Epithelial cell of esophagus (primary cell): ENCODE measurements around the gene SCUBE1.

Experiments
- DNase-seq: peaks from one replicate; pipeline ENCODE4 v3.0.0; 2010; ENCODE audit warnings: low read depth
- H3K4me3 ChIP-seq: 2 replicates; pipeline ENCODE4 v1.5.1; 2011; ENCODE audit warnings: mild to moderate bottlenecking, low read length, control low read depth
- CTCF ChIP-seq: IDR thresholded peaks from 2 replicates; pipeline ENCODE4 v1.5.1; 2011; ENCODE audit warnings: low read depth, mild to moderate bottlenecking, low read length, control low read depth, inconsistent platforms; ENCODE audit not compliant: insufficient read depth; ENCODE audit errors: missing control alignments

The SCUBE1 gene

DNA sequence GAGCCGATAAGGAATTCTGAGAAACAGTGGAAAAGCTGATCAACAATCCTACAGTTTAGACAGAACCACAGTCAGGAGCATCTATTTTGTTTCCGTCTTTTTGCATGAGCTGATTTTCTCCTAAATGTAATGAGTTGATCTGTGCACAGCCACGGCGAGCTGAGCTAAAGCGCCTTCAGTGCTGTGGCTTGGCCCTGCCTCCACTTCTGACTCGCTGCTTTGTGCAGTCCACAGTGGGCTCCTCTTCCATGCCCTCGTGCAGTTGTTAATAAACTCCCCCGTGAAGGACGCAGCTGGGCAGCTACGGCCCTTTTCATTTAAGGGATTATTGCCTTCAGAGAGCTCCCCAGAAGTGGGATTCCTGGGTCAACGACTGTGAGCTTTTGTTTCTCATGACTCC is 39.4 kb downstream of the SCUBE1 start:
- DNase-seq, result no peak
- no peak for TF ChIP-seq CTCF
- no peak overlapping the region for H3K4me3 ChIP-seq

GRCh38 chr22:43303166-43303565 is 40.0 kb downstream of the SCUBE1 start:
- DNase-seq, result no peak
- no peak for TF ChIP-seq CTCF
- H3K4me3 ChIP-seq, result no peak overlapping the region

DNA sequence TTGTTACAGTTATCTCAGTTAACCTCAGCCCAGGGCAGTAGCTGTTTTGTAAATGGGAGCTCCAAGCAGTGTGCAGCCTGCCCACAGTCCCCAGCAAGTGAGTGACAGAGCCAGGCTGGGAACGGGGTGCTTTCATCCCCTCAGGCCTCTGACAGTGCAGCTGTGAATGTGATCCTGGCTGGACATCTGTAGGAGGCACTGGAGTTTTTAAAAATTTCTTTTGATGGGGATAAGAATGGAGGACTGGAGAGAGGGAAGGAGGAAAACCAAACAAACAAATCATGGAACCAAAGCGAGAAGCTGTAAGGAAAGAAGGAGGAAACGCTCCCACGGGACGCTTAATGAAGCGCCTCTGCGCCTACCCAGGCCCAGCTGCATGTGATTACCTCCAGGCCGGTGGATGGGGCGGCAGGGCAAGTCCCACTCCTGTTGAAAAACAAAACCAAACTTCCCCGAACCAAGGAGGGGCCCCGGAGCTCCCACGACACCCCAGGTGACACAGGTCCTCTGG is 40.6 kb downstream of the SCUBE1 start:
- no peak for DNase-seq
- H3K4me3 ChIP-seq, result no peak overlapping the region
- TF ChIP-seq CTCF, result no peak

- TF ChIP-seq CTCF, result no peak
- H3K4me3 ChIP-seq, result no peak overlapping the region
- DNase-seq, result no peak
Observed at GRCh38 chr22:43301866-43302265, 41.3 kb downstream of the SCUBE1 start.

DNA sequence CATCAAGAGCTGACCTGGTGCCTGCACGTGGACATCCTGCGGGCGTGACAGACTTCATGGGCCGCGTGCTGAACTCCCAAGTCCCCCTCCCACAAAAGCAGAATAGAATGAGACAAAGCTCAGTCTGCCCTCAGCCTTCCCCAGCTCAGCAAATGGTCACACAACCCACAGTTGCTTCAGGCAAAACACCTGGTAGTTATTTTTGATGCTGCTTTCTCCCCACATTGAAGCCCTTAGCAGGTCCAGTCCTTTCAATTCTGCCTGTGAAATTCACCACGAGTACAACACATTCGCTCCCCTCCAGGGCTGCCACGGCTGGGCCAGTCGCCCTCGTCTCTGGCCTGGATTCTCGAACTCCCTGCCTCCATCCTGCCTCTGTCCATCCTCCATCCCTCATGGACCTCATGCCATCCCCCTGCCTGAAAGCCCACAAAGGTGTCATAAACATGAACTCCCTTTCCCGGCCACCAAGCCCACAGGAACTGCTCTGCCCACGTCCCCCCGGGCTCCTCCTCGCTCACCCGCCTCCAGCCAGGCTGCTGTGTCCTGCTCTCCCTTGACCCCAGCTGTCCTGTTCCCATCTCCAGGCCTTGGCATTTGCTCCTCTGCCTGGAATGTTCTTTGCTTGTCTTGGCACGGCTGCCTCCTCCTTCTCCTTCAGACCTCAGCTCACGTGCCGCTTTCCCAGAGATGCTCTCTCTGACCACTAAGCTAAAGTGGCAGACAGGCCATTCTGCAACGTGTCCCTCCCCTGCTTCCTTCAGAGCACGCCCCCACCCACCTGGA is 42.1 kb downstream of the SCUBE1 start:
- DNase-seq, result no peak
- no peak overlapping the region for H3K4me3 ChIP-seq
- no peak for TF ChIP-seq CTCF

- no peak for DNase-seq
- no peak overlapping the region for H3K4me3 ChIP-seq
- no peak for TF ChIP-seq CTCF
Observed at GRCh38 chr22:43299736-43300135, 43.4 kb downstream of the SCUBE1 start.

- no peak overlapping the region for H3K4me3 ChIP-seq
- TF ChIP-seq CTCF, result no peak
- DNase-seq, result no peak
Observed at GRCh38 chr22:43298062-43298801, 44.9 kb downstream of the SCUBE1 start.
